ENCODE results near the gene CFAP299. TPM values are rescaled to one million over a fixed set of nuclear protein-coding genes. Genes with fewer than 3 reads are reported as not detected.
"Not testable (repeated sequence)": the region's sequence is repeated elsewhere in the genome, so short reads cannot be mapped to it uniquely, and the experiment has no call there.

CFAP299 gene
- total RNA-seq, result 1 to 10 TPM in 2 of 4 donors, under 1 TPM in 1, not detected in 1; 0.84 to 2.5 (median 2.2) TPM

- H3K9me3 ChIP-seq, result no peaks in the 10 kb centered on the region
- intact Hi-C loops (cut with DNase I), result loop anchor here (10.0 kb wide), 2 partner anchors 71 to 1391 kb away; partner anchors contain the start of gene FGF5
- H3K4me1 ChIP-seq, result peaks cover 0 to 37% (median 23%) of the 10 kb centered on the region in 4 donors
- TF ChIP-seq POLR2AphosphoS5 (IDR thresholded peaks at IDR 0.05) (peak; percentile 16 to 38), POLR2A (IDR thresholded peaks at IDR 0.05; ENCODE audit: low read depth) (no peak), CTCF (IDR thresholded peaks at IDR 0.05) (peak; percentile 44 to 56 (median 48)), EP300 (IDR thresholded peaks at IDR 0.05) (no peak)
- peak within 1 kb of the TSS; percentile 58 to 71 (median 66) for H3K4me3 ChIP-seq
- H3K27ac ChIP-seq (replicated peaks in 1 of 4), result peak within 1 kb of the TSS; percentile 30 to 67 (median 50)
- no peak for DNase-seq (ENCODE audit: extremely low spot score)
- WGBS, result 2% methylated on average over 14 of the region's 49 CpGs
- no peaks in the 10 kb centered on the region for H3K27me3 ChIP-seq
- H3K36me3 ChIP-seq, result no peaks in the 10 kb centered on the region
Measured at GRCh38 chr4:80335554-80336358, at the start of gene CFAP299. CFAP299 (plus strand) TSS chr4:80335730.

GRCh38 chr4:80286451-80286850, 49.1 kb upstream of the CFAP299 start:
- Histone ChIP-seq H3K4me1 (peaks cover 0 to 8% (median 0%) of the 10 kb centered on the region in 4 donors), H3K27ac (replicated peaks in 1 of 4) (peak overlapping the region in 1 of 4 donors; percentile 17), H3K9me3 (no peaks in the 10 kb centered on the region), H3K36me3 (no peaks in the 10 kb centered on the region), H3K4me3 (no peak overlapping the region), H3K27me3 (no peaks in the 10 kb centered on the region)
- TF ChIP-seq CTCF (IDR thresholded peaks at IDR 0.05) (no peak), POLR2A (IDR thresholded peaks at IDR 0.05; ENCODE audit: low read depth) (no peak), POLR2AphosphoS5 (IDR thresholded peaks at IDR 0.05) (no peak), EP300 (IDR thresholded peaks at IDR 0.05) (no peak)
- intact Hi-C loops (cut with DNase I), result no loop called here
- no peak for DNase-seq (ENCODE audit: extremely low spot score)
- WGBS, result 64% methylated on average over 7 of the region's 7 CpGs

- H3K27ac ChIP-seq (replicated peaks in 1 of 4); H3K27me3 ChIP-seq; intact Hi-C loops (cut with DNase I); DNase-seq (ENCODE audit: extremely low spot score); H3K9me3 ChIP-seq; H3K4me3 ChIP-seq; H3K36me3 ChIP-seq: not testable (repeated sequence)
- H3K4me1 ChIP-seq, result peaks cover 0 to 11% (median 4%) of the 10 kb centered on the region in 4 donors
- WGBS, result 100% methylated on average over 2 of the region's 2 CpGs
Measured at GRCh38 chr4:80290665-80291064, 44.9 kb upstream of the CFAP299 start.

- Histone ChIP-seq H3K27ac (replicated peaks in 1 of 4) (no peak overlapping the region), H3K27me3 (no peaks in the 10 kb centered on the region), H3K36me3 (no peaks in the 10 kb centered on the region), H3K9me3 (no peaks in the 10 kb centered on the region), H3K4me1 (peaks cover 0 to 20% (median 7%) of the 10 kb centered on the region in 4 donors), H3K4me3 (no peak overlapping the region)
- 93% methylated on average over 2 of the region's 2 CpGs for WGBS
- intact Hi-C loops (cut with DNase I), result no loop called here
- TF ChIP-seq CTCF (IDR thresholded peaks at IDR 0.05) (no peak), POLR2AphosphoS5 (IDR thresholded peaks at IDR 0.05) (no peak), EP300 (IDR thresholded peaks at IDR 0.05) (no peak)
- DNase-seq (ENCODE audit: extremely low spot score), result no peak
Measured at GRCh38 chr4:80294206-80294605, 41.3 kb upstream of the CFAP299 start.

GRCh38 chr4:80295336-80295735, 40.2 kb upstream of the CFAP299 start:
- no peaks in the 10 kb centered on the region for H3K27me3 ChIP-seq
- no peak overlapping the region for H3K27ac ChIP-seq (replicated peaks in 1 of 4)
- H3K4me1 ChIP-seq, result peaks cover 0 to 20% (median 7%) of the 10 kb centered on the region in 4 donors
- H3K36me3 ChIP-seq, result no peaks in the 10 kb centered on the region
- 70% methylated on average over 3 of the region's 3 CpGs for WGBS
- no peak for DNase-seq (ENCODE audit: extremely low spot score)
- no peak for TF ChIP-seq EP300 (IDR thresholded peaks at IDR 0.05)
- no peak for TF ChIP-seq POLR2A (IDR thresholded peaks at IDR 0.05; ENCODE audit: low read depth)
- no peak for TF ChIP-seq CTCF (IDR thresholded peaks at IDR 0.05)
- no peak for TF ChIP-seq POLR2AphosphoS5 (IDR thresholded peaks at IDR 0.05)
- intact Hi-C loops (cut with DNase I), result no loop called here
- H3K4me3 ChIP-seq, result no peak overlapping the region
- no peaks in the 10 kb centered on the region for H3K9me3 ChIP-seq

All from esophagus muscularis mucosa (tissue), 4 donors.